GM18907 (cell line): ENCODE results near the gene LDB2.

Experiments used
- ATAC-seq: cut with Tn5 transposase; IDR thresholded peaks from one replicate; pipeline ENCODE4 v1.9.1; 2021; ENCODE audit warnings: mild to moderate bottlenecking, moderate library complexity; ENCODE audit not compliant: unreplicated experiment

Gene LDB2

DNA sequence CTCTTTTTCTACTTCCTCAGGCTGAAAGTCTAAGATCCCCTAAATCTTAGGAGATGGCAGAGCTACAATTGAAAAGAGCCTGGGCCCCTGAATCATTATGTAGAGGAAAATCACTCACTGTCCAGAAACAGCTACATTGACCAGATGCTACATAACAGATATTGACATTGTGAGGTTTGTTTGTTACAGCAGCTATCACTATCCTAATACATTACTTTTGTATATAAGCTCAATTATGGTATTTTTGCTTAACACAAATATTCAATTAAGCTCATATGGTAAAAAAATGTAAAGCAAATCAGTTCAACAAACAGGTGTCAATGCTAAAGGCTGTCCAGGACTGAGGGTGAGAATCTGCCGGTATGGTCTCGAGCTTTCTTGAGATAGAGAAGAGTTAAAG is 89.4 kb downstream of the LDB2 start:
- ATAC-seq = no peak

DNA sequence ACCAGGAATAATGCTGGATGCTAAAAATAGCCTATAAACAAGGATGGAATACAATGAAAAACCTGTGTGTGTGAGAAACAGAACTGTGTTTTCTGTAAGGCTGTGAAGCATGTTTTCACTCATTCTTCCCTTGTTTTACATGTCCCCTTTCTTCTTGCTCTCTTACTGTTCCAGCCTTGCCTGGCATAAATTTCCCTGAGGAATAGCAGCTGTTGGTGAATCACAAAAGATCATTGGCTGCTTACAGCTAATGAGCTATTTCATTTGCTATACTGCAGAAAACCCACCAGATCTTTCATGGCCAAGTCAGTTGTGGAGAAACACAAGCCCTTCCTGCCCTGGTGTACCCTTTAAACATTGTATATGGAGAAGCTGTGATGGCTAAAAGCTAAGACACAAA is 91.1 kb downstream of the LDB2 start:
- no peak for ATAC-seq

DNA sequence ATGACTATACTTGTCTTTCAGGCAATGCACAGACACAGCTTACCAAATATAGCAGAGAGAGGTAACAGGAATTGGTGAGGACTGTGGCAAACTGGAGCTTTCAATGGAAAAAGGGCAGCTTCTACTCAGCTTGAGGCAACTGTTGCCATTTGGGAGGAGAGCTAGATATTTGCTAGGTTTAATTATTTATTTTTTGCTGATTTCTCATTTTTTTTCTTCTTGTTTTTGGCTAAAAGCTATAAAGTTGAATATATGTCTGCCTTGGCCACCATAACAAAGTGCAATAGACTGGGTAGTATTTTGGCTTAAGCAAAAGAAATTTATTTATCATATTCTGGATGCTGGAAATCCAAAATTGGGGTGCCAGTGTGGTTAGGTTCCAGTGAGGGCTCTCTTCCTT is 93.9 kb downstream of the LDB2 start:
- no peak for ATAC-seq

DNA sequence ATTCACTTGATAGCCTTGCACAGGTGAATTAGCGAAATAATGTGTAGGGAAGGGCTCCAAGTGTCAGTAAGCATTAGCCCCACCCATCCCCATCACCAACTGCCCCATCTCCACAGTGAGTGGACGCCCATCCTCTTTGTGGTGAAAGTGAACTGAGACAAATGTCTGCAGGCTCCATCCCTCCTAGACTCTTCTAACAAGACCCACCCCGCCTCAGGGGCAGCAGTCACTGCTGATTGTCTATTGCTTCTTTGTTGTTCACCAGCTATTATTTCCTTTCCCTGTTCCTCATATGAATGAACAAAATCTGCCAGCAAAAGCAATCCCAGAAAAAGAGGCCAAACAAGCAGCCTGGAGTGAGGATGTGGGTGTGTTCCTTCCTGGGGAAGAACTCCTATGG is 96.4 kb downstream of the LDB2 start:
- ATAC-seq = no peak

DNA sequence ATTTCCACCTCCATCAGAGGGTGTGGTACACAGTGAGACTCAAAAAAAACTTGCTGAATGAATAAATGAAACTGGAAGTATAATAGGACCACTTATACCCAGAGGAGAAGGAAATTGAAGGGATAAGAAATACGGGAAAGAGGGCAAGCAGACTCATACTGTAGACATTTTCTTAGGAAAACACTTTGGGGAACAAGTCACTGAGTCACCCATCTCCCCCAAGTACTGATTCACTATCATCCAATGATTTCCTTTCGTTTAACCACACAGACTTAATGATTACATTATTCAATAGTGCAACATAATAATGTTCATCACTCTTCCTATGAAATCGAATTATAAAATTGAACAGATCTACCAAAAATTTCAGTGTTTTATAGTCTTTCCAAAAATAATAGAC is 97.1 kb downstream of the LDB2 start:
- ATAC-seq = no peak

DNA sequence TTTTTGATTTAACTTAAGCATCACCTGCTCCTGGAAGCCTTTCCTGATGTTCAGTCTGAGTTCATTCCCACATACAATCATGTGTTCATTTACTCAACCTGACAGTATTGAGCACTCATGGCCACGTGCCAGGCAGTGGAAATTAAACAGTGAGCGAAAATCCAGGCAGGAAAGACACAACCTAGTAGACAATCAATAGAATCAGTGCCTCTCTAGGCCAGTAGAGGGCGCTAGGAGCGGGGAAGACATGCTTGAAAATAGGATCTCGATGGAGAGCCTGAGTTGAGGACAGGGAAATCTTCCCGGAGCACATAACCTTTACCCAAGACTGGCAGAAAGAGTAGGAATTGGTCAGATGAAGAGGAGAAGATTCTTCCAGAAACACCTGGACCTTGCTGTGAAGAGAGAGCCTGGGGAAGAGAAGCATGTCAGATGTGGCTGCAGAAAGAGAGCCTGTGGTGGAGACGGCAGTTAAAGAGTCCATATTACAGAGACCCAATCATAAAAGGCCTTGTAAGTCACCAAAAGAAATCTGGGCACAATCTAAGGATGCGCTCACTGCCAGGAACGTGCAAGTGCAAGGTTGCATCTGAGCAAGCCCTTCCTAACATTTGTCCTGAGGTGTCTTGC is 103.5 kb downstream of the LDB2 start:
- no peak for ATAC-seq

DNA sequence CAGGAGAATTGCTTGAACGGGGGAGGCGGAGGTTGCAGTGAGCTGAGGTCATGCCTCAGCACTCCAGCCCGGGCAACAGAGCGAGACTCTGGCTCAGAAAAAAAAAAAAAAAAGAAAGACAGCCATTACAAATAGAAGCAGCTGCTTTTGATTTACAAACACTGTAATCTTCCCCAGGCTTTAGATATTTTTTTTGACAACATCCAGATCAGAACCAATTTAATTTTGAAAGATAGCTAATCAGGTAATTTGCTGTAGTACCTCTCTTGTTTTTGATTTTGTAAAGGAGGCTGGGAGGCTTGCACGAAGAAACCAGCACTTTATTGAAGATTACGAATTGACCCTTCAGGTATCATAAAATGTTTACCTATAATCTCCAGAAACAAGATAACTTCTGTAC is 107.0 kb downstream of the LDB2 start:
- no peak for ATAC-seq

DNA sequence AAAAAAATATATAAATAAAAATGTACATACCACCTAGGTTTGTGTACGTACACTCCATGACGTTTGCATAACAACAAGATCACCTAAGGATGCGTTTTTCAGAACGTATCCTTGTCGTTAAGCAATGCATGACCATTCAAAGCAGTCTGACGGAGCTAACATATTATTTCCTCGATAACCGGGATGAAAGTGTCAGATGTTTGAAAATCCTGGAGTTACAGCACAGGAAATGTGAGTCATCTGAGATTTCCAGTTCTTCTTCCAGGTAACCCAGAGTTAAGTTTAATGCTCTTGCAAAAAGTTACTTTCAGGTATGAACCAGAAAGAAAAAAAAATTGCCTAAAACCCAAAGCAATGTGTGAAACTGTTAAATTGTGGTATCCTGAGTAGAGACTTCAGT is 107.9 kb downstream of the LDB2 start:
- no peak for ATAC-seq

DNA sequence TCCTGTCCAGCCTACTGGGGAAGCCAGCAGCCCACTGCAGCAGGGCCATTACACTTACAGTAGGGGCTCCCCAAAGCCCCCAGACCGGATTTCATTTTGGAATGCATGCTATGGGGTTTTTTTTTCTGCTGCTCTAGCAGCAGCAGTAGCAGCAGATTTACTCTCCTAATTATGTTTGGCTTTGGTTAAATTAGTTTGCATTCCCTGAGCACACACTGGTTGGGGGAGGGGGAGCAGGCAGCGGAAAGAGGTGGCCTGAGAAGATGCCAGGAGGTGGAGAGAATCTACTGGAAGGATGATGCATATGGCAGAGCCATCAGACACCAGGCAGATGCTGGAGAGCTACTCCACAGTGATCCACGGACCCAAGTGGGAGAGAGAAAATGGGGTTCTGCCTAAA is 109.6 kb downstream of the LDB2 start:
- ATAC-seq = no peak

DNA sequence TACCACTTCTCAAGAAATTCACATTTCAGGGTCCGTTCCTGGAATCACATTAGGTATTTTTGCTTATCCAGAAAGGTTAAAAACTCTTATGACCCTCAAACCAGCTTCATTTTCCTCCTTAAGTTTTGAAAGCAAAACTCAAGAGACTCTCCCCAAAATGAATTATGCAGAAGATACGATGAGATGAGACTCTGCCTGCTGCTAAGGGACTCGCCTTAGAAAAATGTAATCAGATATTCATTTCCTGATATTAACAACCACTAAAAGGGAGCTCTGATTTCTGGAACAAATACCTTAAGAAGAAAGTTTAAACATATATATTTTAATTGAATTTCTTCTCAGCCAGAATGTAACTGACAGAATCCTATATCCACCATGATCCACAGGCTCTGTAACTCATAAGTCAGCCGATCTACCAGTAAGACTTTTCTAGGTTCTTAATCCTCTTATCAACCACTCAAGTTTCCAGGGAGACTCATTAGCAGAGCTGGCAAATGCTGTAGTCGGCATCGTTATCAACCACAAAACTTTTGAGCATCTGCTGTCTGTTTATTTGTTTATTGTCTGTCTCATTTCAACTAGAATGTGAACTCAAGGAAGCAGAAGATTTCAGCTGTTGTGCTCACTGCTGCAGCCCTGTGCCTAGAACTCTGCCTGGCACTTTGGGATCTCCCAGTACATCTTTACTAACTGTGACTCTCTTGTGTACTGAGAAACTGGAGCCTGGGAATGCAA is 112.5 kb downstream of the LDB2 start:
- ATAC-seq = no peak

DNA sequence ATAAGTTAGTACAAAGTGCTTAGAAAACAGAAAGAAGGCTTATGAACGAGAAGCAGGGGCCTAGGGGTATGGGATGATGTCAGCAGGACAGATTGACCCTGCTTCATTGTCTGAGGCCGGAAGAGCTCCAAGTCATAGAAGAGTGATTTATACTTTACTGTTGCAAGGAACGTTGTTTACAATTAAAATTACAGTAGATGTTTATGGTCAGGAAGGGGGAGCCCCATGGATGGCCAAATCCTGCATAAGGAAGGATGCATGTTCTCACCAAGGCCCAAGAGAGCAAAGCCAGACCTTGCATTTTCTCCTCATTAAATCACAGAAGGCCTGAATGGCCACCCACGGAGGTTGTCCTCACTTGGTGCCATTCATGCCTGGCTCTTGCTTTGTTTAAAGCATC is 115.3 kb downstream of the LDB2 start:
- ATAC-seq = no peak

DNA sequence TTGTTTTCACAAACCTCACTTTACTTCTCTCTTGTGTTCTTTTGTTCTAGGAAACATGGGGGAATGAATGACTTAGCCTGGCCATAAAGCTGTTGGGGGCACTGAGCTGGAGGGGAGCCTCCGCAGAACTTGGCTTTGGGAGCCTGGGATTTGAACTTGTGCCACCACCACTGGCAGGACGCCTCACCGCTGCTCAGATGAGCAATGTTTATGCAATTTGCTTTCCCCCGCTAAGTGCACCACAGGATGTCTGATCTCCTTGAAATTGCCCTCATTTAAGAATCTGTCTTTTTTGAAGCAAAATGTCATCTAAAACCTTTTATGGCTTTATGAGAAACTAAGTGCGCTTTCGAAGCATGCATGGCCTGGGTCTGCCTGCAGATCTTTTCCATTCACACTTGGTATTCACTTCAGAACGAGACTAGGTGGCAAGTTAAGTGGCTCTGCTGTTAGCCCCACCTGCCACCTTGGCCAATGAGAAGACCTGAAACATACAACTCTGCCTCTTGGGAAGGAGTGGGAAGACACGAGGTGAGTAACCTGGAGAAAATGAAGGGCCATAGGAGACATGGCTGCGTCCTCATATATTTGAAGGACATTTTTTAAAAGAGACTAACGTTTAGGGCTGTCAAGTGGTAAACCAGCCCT is 119.3 kb downstream of the LDB2 start:
- no peak for ATAC-seq

DNA sequence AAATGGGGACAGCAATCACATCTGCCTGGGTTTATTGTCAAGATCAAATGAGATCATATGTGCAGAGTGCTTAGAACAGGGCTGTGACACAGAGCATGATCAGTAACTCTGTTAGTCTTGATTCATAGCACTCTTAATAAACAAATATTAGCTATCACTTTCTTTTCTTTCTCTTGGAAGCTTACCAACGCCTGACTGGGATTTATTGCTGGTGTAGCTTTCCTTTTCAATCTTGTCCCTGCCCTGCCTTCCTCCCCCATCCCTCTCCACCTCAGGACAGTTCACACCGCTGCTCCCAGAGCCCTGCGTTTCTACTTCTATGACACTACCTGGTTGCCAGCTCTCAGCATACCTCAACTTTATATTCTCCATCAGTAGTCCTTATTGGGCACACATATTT is 120.7 kb downstream of the LDB2 start:
- no peak for ATAC-seq

DNA sequence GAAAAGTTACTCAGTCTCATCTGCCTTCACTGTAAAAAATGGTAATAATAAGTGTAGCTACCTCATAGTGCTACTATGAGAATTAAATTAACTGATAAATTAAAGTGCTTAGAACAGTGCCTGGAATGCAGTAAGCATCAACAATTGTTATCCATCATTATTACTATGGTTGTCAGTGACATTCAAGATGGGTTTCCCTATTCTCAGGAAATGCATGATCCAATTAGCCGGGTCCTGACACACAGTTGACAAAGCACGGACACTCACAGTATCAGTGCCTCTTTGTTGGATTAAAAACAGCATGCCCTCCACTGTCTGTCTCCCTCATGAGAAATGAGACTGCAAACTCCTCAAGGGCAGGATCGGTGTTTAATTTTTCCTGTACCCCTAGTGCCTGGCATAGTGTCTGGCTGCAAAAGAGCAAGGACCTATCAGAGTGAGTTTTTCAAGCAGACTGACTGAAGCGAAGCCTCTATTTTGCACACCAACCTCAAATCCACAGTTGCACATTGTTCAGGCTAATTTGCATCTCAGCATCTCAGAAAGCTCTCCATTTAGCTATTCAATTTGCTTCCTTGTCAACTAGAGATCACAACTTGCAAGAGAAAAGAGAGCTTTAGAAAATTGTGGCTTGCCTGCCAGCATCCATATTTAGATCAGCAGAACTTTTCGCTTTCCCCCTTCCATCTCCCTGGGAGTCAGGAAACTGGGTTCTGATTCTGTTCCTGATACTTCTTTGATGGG is 122.9 kb downstream of the LDB2 start:
- ATAC-seq = no peak

DNA sequence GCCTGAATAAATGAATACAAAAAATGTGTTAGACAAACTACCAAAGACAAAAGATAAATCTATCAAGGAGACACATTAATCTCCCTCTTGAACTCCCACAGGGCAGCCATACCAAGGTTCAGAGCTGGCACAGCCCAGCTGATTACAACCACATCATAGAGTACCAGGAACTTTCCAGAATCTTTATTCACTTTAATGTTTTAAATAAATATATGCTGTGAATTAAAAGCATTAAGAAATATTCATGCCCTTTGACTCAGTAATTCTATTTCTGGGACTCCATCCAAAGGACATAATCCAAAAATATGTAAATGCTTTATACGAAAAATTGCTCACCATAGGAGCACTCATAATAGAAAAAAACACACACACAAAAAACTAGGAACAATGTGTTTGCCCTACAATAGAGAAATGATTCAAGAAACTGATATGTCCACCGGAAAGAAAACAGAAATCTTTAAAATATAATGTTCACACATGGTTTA is 126.0 kb downstream of the LDB2 start:
- ATAC-seq = no peak

DNA sequence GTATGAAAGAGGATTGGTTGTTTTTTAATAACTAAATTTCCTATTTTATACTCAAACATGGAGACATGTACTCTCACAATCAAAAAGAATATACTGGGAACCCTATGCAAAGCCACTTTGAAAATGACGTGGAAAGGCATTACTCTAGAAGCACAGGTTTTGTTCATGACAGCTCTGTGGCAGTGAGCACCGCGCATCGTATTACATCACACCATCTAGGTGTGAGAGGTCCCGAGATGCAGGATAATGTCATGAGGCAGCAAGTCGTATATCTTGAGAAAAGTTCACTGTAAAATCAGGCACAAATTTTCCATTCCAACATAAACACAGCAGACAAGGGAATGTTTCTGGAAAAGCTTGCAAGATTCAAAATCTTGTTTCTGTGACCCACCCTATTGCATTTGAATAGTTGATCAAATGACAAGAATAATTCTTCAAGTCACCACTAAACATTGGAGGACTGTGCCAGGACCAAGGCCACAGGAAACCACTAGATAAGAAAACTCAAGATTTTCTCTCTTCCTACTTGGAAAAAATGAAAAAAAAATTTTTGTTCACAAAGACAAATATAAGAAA is 127.6 kb downstream of the LDB2 start:
- ATAC-seq = no peak

DNA sequence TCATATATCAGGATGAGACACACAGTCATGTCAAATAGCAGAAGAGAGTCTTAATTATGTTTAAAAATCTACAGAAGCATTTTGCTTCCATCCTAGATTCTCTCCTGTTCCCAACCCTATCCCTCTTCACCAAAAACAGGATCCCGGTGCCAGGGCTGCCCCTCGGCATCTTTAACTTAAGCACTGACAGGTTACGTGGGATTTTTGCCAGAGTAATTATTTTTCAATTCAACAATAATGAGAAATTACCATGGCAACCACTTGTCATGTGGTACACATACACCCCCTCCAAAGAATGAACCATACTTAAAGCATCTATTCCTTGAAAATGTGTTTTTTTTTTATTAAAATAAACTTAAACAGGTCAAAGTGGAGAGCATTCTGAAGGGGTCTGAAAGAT is 130.6 kb downstream of the LDB2 start:
- no peak for ATAC-seq

DNA sequence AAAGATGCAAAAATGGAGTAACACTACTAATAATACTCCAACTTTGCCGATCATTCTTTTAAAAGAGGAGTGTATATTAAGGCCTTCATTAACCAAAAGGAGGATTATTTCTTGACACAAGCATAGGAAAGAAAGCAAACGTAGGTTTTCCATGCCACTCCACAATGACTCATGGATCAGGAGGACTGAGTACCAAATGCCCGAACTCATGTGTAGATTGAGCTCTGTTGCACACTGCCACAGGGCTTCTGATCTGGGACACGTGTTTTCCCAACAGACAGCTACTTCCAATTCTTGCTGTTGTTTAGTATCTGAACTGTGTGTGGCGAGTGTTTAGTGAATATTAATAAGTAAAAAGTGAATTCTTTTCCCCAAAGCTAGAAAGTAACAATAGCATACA is 131.2 kb downstream of the LDB2 start:
- no peak for ATAC-seq

DNA sequence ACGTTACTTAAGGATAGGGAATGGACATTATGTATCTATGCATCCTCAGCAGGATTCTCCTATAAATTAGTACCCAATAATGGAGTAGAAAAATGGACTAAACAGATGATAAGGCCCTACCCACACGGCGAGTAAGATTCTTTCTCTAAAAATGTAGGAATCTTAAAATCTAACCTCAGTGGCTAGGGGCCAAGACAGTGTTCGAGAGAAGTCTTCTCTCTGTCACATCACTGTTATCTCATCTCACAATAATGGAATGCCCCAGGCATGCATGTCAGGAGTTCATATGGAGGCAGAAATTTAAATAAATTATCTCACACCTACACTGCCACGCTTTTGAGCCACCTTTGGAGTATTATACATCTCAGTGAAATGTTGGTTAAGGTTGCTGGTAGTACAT is 132.9 kb downstream of the LDB2 start:
- ATAC-seq = no peak

DNA sequence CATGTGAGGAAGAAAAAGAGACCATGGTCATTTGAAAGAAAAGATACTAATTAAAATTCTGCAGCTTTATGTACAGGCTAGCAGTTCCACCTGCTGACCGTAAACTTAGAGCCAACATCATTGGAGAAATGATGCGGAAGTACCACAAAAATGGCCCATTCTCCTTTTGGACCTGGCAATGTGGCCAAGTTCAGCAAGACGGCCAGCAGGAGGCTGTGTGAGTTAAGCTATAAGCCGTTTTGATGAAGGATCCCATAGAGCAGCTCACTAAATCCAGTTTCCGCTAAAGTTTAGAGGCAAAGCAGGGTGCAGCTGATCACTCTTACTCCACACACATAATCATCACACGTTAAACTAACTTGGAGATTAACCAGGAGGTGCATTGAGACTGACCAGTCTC is 133.8 kb downstream of the LDB2 start:
- ATAC-seq = no peak

DNA sequence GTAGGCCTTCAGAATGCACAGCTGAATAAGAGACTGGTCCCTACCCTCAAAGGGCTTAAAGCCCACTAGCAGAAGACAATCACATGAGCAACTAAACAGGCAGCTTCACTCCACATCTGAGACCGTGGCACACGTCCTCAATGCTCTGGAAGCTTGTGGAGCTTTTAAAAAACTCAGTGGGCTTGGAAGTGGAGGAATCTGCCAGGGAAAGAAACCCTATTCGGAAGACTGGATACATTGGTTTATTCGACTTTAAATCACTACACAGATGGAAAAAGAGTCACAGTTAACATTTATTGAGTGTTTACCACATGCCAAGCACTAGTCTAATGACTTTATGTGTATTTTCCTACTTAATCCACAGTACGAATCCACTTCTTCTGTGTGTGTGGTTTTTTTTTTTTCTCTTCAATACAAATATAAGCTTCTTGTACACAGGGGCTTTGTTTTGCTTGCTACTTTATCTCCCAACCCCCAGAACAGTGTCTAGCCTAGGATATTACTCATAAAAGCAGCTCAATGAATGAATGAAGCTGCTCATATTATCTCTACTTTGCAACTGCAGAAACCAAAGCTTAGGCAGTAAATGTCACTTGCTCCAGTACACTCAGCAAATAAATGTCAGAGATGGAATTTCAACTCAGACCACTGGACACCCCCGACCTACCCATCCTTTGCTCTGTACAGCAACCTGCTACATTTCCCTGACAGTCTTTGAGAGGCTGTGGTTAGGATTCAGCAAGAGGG is 137.7 kb downstream of the LDB2 start:
- no peak for ATAC-seq
